Epithelial cell of esophagus (primary cell): ENCODE results near the gene OLA1.

Source experiments
- DNase-seq: peaks from one replicate; pipeline ENCODE4 v3.0.0; 2010; ENCODE audit warnings: low read depth
- H3K4me3 ChIP-seq: 2 replicates; pipeline ENCODE4 v1.5.1; 2011; ENCODE audit warnings: mild to moderate bottlenecking, low read length, control low read depth
- CTCF ChIP-seq: IDR thresholded peaks from 2 replicates; pipeline ENCODE4 v1.5.1; 2011; ENCODE audit warnings: low read depth, mild to moderate bottlenecking, low read length, control low read depth, inconsistent platforms; ENCODE audit not compliant: insufficient read depth; ENCODE audit errors: missing control alignments

Gene OLA1

GRCh38 chr2:174245065-174245464, 3.3 kb downstream of the OLA1 start:
- TF ChIP-seq CTCF: no peak
- no peak for DNase-seq
- no peak overlapping the region for H3K4me3 ChIP-seq

GRCh38 chr2:174243812-174244211, 4.5 kb downstream of the OLA1 start:
- no peak overlapping the region for H3K4me3 ChIP-seq
- TF ChIP-seq CTCF: no peak
- no peak for DNase-seq

- no peak for TF ChIP-seq CTCF
- no peak overlapping the region for H3K4me3 ChIP-seq
- no peak for DNase-seq
Observed at GRCh38 chr2:174240097-174240496, 8.2 kb downstream of the OLA1 start.

- no peak for TF ChIP-seq CTCF
- no peak for DNase-seq
- no peak overlapping the region for H3K4me3 ChIP-seq
Observed at GRCh38 chr2:174236429-174236828, 11.9 kb downstream of the OLA1 start.

GRCh38 chr2:174235680-174236079, 12.7 kb downstream of the OLA1 start:
- DNase-seq: no peak
- H3K4me3 ChIP-seq: no peak overlapping the region
- no peak for TF ChIP-seq CTCF

- H3K4me3 ChIP-seq: no peak overlapping the region
Observed at GRCh38 chr2:174233771-174234275, 14.5 kb downstream of the OLA1 start.

GRCh38 chr2:174227748-174228147, 20.6 kb downstream of the OLA1 start:
- no peak for DNase-seq
- TF ChIP-seq CTCF: no peak
- H3K4me3 ChIP-seq: no peak overlapping the region

More at GRCh38 chr2:174233771-174234275, 14.5 kb downstream of the OLA1 start:
- no peak for TF ChIP-seq CTCF
- DNase-seq: no peak
